Kidney (tissue), 14 donors: ENCODE data around the gene SFSWAP. TPM values are rescaled to one million over a fixed set of nuclear protein-coding genes. Genes with fewer than 3 reads are reported as not detected.
"Not testable (repeated sequence)": the region's sequence is repeated elsewhere in the genome, so short reads cannot be mapped to it uniquely, and the experiment has no call there.

ENCODE experiments used
- DNase-seq, 5 donors: peaks; one replicate each; pipeline ENCODE4 v3.0.0-alpha.2; 2013 to 2020
- FAIRE-seq: peaks from 2 replicates; lab custom pipeline; 2012; peaks lifted over from hg19 to GRCh38; lab: Jason Lieb, UNC
- H3K27ac ChIP-seq, 2 donors: one replicate each; pipeline ENCODE4 v1.7.0; 2013; ENCODE audit warnings: low read depth in 2 of 2, low read length in 2 of 2, inconsistent platforms in 1 of 2
- H3K27me3 ChIP-seq: one replicate; pipeline ENCODE4 v1.7.1; 2013; ENCODE audit warnings: low read length, inconsistent platforms; ENCODE audit not compliant: control insufficient read depth, insufficient read depth
- H3K36me3 ChIP-seq, 3 donors: one replicate each; pipeline versions ENCODE4 v1.7.0 to v1.7.1; 2013; ENCODE audit warnings: low read length in 3 of 3, control low read depth in 1 of 3, inconsistent platforms in 1 of 3; ENCODE audit not compliant: insufficient read depth in 3 of 3, control insufficient read depth in 2 of 3
- H3K4me1 ChIP-seq, 3 donors: one replicate each; pipeline versions ENCODE4 v1.7.0 to v1.7.1; 2013; ENCODE audit warnings: low read length in 3 of 3, inconsistent platforms in 1 of 3, low read depth in 1 of 3; ENCODE audit not compliant: control insufficient read depth in 2 of 3, insufficient read depth in 2 of 3
- H3K4me3 ChIP-seq, 3 donors: one replicate each; pipeline versions ENCODE4 v1.7.0 to v1.8.1; 2013; ENCODE audit warnings: low read length in 3 of 3, control low read depth in 1 of 3, inconsistent platforms in 1 of 3
- H3K9ac ChIP-seq, 3 donors: one replicate each; pipeline versions ENCODE4 v1.7.0 to v1.7.1; 2013; ENCODE audit warnings: low read length in 3 of 3, control low read depth in 1 of 3, inconsistent platforms in 1 of 3
- H3K9me3 ChIP-seq, 3 donors: one replicate each; pipeline versions ENCODE4 v1.7.0 to v1.7.1; 2013; ENCODE audit warnings: low read length in 3 of 3, control low read depth in 1 of 3, inconsistent platforms in 1 of 3; ENCODE audit not compliant: control insufficient read depth in 2 of 3, insufficient read depth in 1 of 3
- CTCF ChIP-seq: IDR thresholded peaks from 3 replicates; pipeline ENCODE4 v1.5.1; 2012; ENCODE audit warnings: mild to moderate bottlenecking, moderate library complexity, borderline replicate concordance; ENCODE audit not compliant: insufficient read depth; ENCODE audit errors: extremely low read depth
- intact Hi-C: fragments of 100-400 bp; cut with DNase I; formaldehyde crosslinking; loops from one replicate; pipeline ENCODE4 v1.11.1; 2022
- polyA plus RNA-seq: library from polyadenylated mRNA; stranded (reverse); fragments of 350-450 nt; fragmentation: Illumina TruSeq; extraction: RNeasy Lipid Tissue Mini Kit (QIAGEN cat#74804); gene quantifications from one replicate; pipeline ENCODE4 v1.2.3, GENCODE V29; 2014; ENCODE audit warnings: low read depth, low replicate concordance; ENCODE audit not compliant: insufficient read depth
- total RNA-seq: library from RNA; stranded (reverse); fragmentation: NEBNext Ultra II Directional; extraction: Animal tissue kit (Norgen Biotek cat#: 25700); gene quantifications from one replicate; pipeline ENCODE4 v1.2.1, GENCODE V29; 2021
- donor health status: control.
- donor health status: control.
- donor health status: control.
- donor health status: control.
- donor health status: control.
- donor health status: DM: yes; HTN: yes; CAD: no.
- donor health status: Normal renal cell carcinoma (clear cell type).

The SFSWAP gene
- total and polyA plus RNA-seq, 2 donors from 2014 or later, result 13.9 to 46.2 TPM

GRCh38 chr12:131776237-131776889, 65.5 kb downstream of the SFSWAP start:
- Histone ChIP-seq H3K4me3 (no peak overlapping the region), H3K27ac (no peak overlapping the region), H3K4me1 (no peaks in the 10 kb centered on the region), H3K9ac (no peak overlapping the region), H3K9me3 (no peaks in the 10 kb centered on the region), H3K36me3 (peaks cover 2 to 23% (median 4%) of the 10 kb centered on the region in 3 donors), H3K27me3 (no peaks in the 10 kb centered on the region)
- no peak for TF ChIP-seq CTCF
- intact Hi-C loops, result no loop called here
- FAIRE-seq (no peak), DNase-seq (no peak)

GRCh38 chr12:131777269-131777668, 66.4 kb downstream of the SFSWAP start:
- H3K4me1 ChIP-seq, H3K4me3 ChIP-seq, H3K9ac ChIP-seq, FAIRE-seq, intact Hi-C loops, H3K9me3 ChIP-seq, DNase-seq, H3K27me3 ChIP-seq, H3K27ac ChIP-seq: not testable (repeated sequence)
- H3K36me3 ChIP-seq, result peaks cover 0 to 22% (median 7%) of the 10 kb centered on the region in 3 donors

GRCh38 chr12:131779027-131779426, 68.1 kb downstream of the SFSWAP start:
- intact Hi-C loops, result no loop called here
- TF ChIP-seq CTCF, result no peak

GRCh38 chr12:131782061-131782460, 71.2 kb downstream of the SFSWAP start:
- no peaks in the 10 kb centered on the region for H3K27me3 ChIP-seq
- intact Hi-C loops, result no loop called here
- peaks cover 0 to 20% (median 10%) of the 10 kb centered on the region in 3 donors for H3K36me3 ChIP-seq
- H3K4me1 ChIP-seq, result no peaks in the 10 kb centered on the region
- no peak overlapping the region for H3K9ac ChIP-seq
- H3K4me3 ChIP-seq, result no peak overlapping the region
- no peak overlapping the region for H3K27ac ChIP-seq
- TF ChIP-seq CTCF, result no peak
- no peak for FAIRE-seq
- no peak for DNase-seq
- H3K9me3 ChIP-seq, result no peaks in the 10 kb centered on the region

More at GRCh38 chr12:131779027-131779426, 68.1 kb downstream of the SFSWAP start:
- FAIRE-seq, result no peak
- Histone ChIP-seq H3K4me1 (no peaks in the 10 kb centered on the region), H3K4me3 (no peak overlapping the region), H3K9ac (no peak overlapping the region), H3K27me3 (no peaks in the 10 kb centered on the region), H3K27ac (no peak overlapping the region), H3K9me3 (no peaks in the 10 kb centered on the region), H3K36me3 (peaks cover 0 to 22% (median 7%) of the 10 kb centered on the region in 3 donors)
- no peak for DNase-seq
